H1 (cell line): Measurements from ENCODE around the gene LAMA4.

Source experiments
- ASH2L ChIP-seq: fragments of 200-600, 300-600 bp; sonication (generic); IDR thresholded peaks from one replicate; pipeline ENCODE4 v1.7.1; 2017; ENCODE audit warnings: low read length
- EGR1 ChIP-seq: IDR thresholded peaks from 2 replicates; pipeline ENCODE4 v1.6.1; 2011; ENCODE audit warnings: low read depth, low read length, borderline replicate concordance
- EP300 ChIP-seq, 2 experiments: IDR thresholded peaks; 1 replicate in 1 of 2; 2 replicates in 1 of 2; pipeline ENCODE4 v1.6.1; 2011 to 2012; ENCODE audit warnings: low read depth in 2 of 2, low read length in 2 of 2, mild to moderate bottlenecking in 2 of 2, borderline replicate concordance in 1 of 2, inconsistent platforms in 1 of 2, moderate library complexity in 1 of 2
- EZH2 ChIP-seq: fragments of 200-600 bp; sonication (generic); IDR thresholded peaks from 2 replicates; pipeline ENCODE4 v1.7.1; 2012; ENCODE audit warnings: low read depth, mild to moderate bottlenecking, moderate library complexity, low read length, inconsistent platforms; ENCODE audit not compliant: severe bottlenecking
- GABPA ChIP-seq: IDR thresholded peaks from 2 replicates; pipeline ENCODE4 v1.6.1; 2011; ENCODE audit warnings: mild to moderate bottlenecking, low read length, moderate library complexity, borderline replicate concordance; ENCODE audit not compliant: insufficient read depth
- JUND ChIP-seq: IDR thresholded peaks from 2 replicates; pipeline ENCODE4 v1.6.1; 2011; ENCODE audit warnings: mild to moderate bottlenecking, improper control_type of control experiment, low read length
- POLR2A ChIP-seq, 2 experiments: IDR thresholded peaks; 1 replicate in 1 of 2; 2 replicates in 1 of 2; pipeline ENCODE4 v1.6.1; 2011; ENCODE audit warnings: low read depth in 2 of 2, low read length in 2 of 2, mild to moderate bottlenecking in 2 of 2; ENCODE audit errors: control extremely low read depth in 1 of 2
- POU5F1 ChIP-seq: IDR thresholded peaks from 2 replicates; pipeline ENCODE4 v1.6.1; 2011; ENCODE audit warnings: low read depth, mild to moderate bottlenecking, low read length, moderate library complexity
- RAD21 ChIP-seq, 2 experiments: IDR thresholded peaks in 1 of 2; conservative IDR thresholded peaks in 1 of 2; 2 replicates each; pipeline ENCODE4 v1.6.1; 2011; ENCODE audit warnings: low read depth in 2 of 2, low read length in 2 of 2, improper control_type of control experiment in 1 of 2, inconsistent platforms in 1 of 2, mild to moderate bottlenecking in 1 of 2, moderate library complexity in 1 of 2
- SIX5 ChIP-seq: IDR thresholded peaks from 2 replicates; pipeline ENCODE4 v1.6.1; 2011; ENCODE audit warnings: mild to moderate bottlenecking, low read depth, low read length
- SP4 ChIP-seq: IDR thresholded peaks from 2 replicates; pipeline ENCODE4 v1.6.1; 2012; ENCODE audit warnings: low read length, inconsistent platforms
- TAF1 ChIP-seq: IDR thresholded peaks from 2 replicates; pipeline ENCODE4 v1.6.1; 2011; ENCODE audit warnings: mild to moderate bottlenecking, low read depth, low read length
- TF ChIP-seq, protein P1 (sequence below), 3 experiments: IDR thresholded peaks; 1 replicate in 2 of 3; 2 replicates in 1 of 3; pipeline versions ENCODE4 v1.5.1 to v1.6.1; 2011; ENCODE audit warnings: low read length in 3 of 3, mild to moderate bottlenecking in 3 of 3, inconsistent platforms in 2 of 3, low read depth in 1 of 3, moderate library complexity in 1 of 3; ENCODE audit not compliant: insufficient read depth in 1 of 3; ENCODE audit errors: control extremely low read depth in 1 of 3

DNA sequence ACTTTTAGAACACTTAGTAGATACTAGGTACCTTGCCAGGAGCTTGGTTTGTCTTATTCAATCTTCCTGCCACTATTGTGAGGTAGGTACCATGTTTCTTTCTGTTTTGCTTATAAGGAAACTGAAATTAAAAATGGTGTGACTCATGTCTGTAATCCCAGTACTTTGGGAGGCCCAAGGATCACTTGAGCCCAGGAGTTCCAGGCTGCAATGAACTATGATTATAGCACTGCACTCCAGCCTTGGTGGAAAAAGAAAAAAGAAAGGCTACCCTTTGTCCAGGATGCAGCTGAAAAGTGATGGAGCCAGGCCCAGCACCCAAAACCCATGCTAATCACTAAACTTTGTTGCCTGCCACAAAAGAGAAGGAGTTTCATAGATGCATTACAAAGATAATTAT is 34.1 kb upstream of the LAMA4 start:
- TF ChIP-seq, protein P1, sequence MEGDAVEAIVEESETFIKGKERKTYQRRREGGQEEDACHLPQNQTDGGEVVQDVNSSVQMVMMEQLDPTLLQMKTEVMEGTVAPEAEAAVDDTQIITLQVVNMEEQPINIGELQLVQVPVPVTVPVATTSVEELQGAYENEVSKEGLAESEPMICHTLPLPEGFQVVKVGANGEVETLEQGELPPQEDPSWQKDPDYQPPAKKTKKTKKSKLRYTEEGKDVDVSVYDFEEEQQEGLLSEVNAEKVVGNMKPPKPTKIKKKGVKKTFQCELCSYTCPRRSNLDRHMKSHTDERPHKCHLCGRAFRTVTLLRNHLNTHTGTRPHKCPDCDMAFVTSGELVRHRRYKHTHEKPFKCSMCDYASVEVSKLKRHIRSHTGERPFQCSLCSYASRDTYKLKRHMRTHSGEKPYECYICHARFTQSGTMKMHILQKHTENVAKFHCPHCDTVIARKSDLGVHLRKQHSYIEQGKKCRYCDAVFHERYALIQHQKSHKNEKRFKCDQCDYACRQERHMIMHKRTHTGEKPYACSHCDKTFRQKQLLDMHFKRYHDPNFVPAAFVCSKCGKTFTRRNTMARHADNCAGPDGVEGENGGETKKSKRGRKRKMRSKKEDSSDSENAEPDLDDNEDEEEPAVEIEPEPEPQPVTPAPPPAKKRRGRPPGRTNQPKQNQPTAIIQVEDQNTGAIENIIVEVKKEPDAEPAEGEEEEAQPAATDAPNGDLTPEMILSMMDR (IDR thresholded peaks at IDR 0.05; ENCODE audit: control extremely low read depth in 1 of 3, insufficient read depth in 1 of 3, low read depth in 1 of 3, low read length in 3 of 3), result no peak
- TF ChIP-seq JUND, result no peak
- TF ChIP-seq EZH2, result no peak
- no peak for TF ChIP-seq POLR2A (IDR thresholded peaks at IDR 0.05; ENCODE audit: control extremely low read depth in 1 of 2, low read depth in 2 of 2, low read length in 2 of 2)
- TF ChIP-seq RAD21 (IDR thresholded peaks at IDR 0.05 in 1 of 2, conservative IDR thresholded peaks at IDR 0.05 in 1 of 2; ENCODE audit: low read depth in 2 of 2, low read length in 2 of 2), result no peak
- TF ChIP-seq EP300 (IDR thresholded peaks at IDR 0.05; ENCODE audit: borderline replicate concordance in 1 of 2, low read depth in 2 of 2, low read length in 2 of 2), result no peak
- TF ChIP-seq TAF1, result no peak
- no peak for TF ChIP-seq GABPA
- no peak for TF ChIP-seq ASH2L
- no peak for TF ChIP-seq SIX5
- no peak for TF ChIP-seq SP4
- TF ChIP-seq EGR1, result no peak
- TF ChIP-seq POU5F1, result no peak
